B cell (primary cell): Measurements from ENCODE around the gene ZNF185. TPM values are rescaled to one million over a fixed set of nuclear protein-coding genes. Genes with fewer than 3 reads are reported as not detected.

Experiments used
- ATAC-seq: fragments of 200-7000 bp; cut with Tn5 transposase; one replicate; pipeline ENCODE4 v1.10.0; 2021; ENCODE audit warnings: low read depth, mild to moderate bottlenecking, moderate number of reproducible peaks, moderate library complexity
- CTCF ChIA-PET: fragments of 350-600 bp; sonication (Branson Sonifier 250); formaldehyde crosslinking; loops from one replicate; lab custom pipeline; 2021; ENCODE audit warnings: antibody characterized with exemption, inconsistent platforms; lab: Charles Lee
- POLR2A ChIA-PET: fragments of 350-600 bp; sonication (Branson Sonifier 250); formaldehyde crosslinking; loops from one replicate; lab custom pipeline; 2021; ENCODE audit warnings: antibody characterized with exemption; lab: Charles Lee
- DNase-seq: peaks from one replicate; pipeline ENCODE4 v3.0.0; 2013
- H2AFZ ChIP-seq: 2 replicates; pipeline ENCODE4 v1.6.1; 2012; ENCODE audit warnings: mild to moderate bottlenecking, low read depth, low read length; ENCODE audit not compliant: insufficient read depth, poor library complexity, severe bottlenecking
- H3K27ac ChIP-seq, 2 donors: 1 replicate in 1 of 2; 2 replicates in 1 of 2; pipeline ENCODE4 v1.5.1; 2012 to 2013; ENCODE audit warnings: low read length in 2 of 2, mild to moderate bottlenecking in 2 of 2, moderate library complexity in 1 of 2
- H3K27me3 ChIP-seq, 4 experiments: fragments of 200-600 bp in 1 of 4; sonication (generic) in 1 of 4; replicated peaks in 1 of 4; 1 replicate in 2 of 4; 2 replicates in 2 of 4; pipeline versions ENCODE4 v1.6.1 to v1.7.0; 2013 to 2016; ENCODE audit warnings: low read length in 3 of 4, mild to moderate bottlenecking in 2 of 4, mixed read lengths in 1 of 4, moderate library complexity in 1 of 4; ENCODE audit not compliant: insufficient read depth in 4 of 4, control insufficient read depth in 3 of 4; ENCODE audit errors: control extremely low read depth in 1 of 4
- H3K36me3 ChIP-seq, 2 experiments: replicated peaks in 1 of 2; 1 replicate in 1 of 2; 2 replicates in 1 of 2; pipeline versions ENCODE4 v1.6.1 to v1.7.1; 2013; ENCODE audit warnings: low read length in 1 of 2; ENCODE audit not compliant: insufficient read depth in 2 of 2, control insufficient read depth in 1 of 2; ENCODE audit errors: control extremely low read depth in 1 of 2, extremely low read depth in 1 of 2
- H3K4me1 ChIP-seq, 2 donors: fragments of 200-600 bp in 1 of 2; sonication (generic) in 1 of 2; 1 replicate in 1 of 2; 2 replicates in 1 of 2; pipeline versions ENCODE4 v1.5.1 to v1.6.1; 2013 to 2017; ENCODE audit warnings: low read length in 2 of 2; ENCODE audit not compliant: control insufficient read depth in 2 of 2, insufficient read depth in 2 of 2
- H3K4me2 ChIP-seq: replicated peaks from 2 replicates; pipeline ENCODE3; 2012; ENCODE audit warnings: mild to moderate bottlenecking, low read depth, low read length; ENCODE audit not compliant: poor library complexity, severe bottlenecking
- H3K4me3 ChIP-seq, 5 experiments: fragments of 200-600 bp in 1 of 5; sonication (generic) in 1 of 5; 1 replicate in 3 of 5; 2 replicates in 2 of 5; pipeline versions ENCODE4 v1.5.1 to v1.7.0; 2011 to 2016; ENCODE audit warnings: low read length in 4 of 5, mild to moderate bottlenecking in 4 of 5, low read depth in 2 of 5, control low read depth in 1 of 5, moderate library complexity in 1 of 5; ENCODE audit not compliant: insufficient read depth in 1 of 5; ENCODE audit errors: control extremely low read depth in 1 of 5, extremely low read depth in 1 of 5
- H3K79me2 ChIP-seq: fragments of 200-600 bp; sonication (generic); one replicate; pipeline ENCODE4 v1.6.0; 2016; ENCODE audit warnings: low read length; ENCODE audit not compliant: control insufficient read depth, insufficient read depth
- H3K9ac ChIP-seq: fragments of 200-600 bp; sonication (generic); 2 replicates; pipeline ENCODE4 v1.6.1; 2017; ENCODE audit warnings: mild to moderate bottlenecking, low read length, moderate library complexity
- H3K9me3 ChIP-seq, 3 donors: one replicate each; pipeline versions ENCODE4 v1.6.1 to v1.7.1; 2013; ENCODE audit warnings: low read length in 2 of 3; ENCODE audit not compliant: control insufficient read depth in 2 of 3, insufficient read depth in 1 of 3; ENCODE audit errors: control extremely low read depth in 1 of 3
- H4K20me1 ChIP-seq: 2 replicates; pipeline ENCODE4 v1.6.0; 2012; ENCODE audit warnings: mild to moderate bottlenecking, low read length; ENCODE audit not compliant: insufficient read depth, control insufficient read depth, poor library complexity, severe bottlenecking
- H3K27ac Mint-ChIP-seq: one replicate; pipeline ENCODE4 v1.8.0; 2021; ENCODE audit warnings: mixed read lengths
- H3K27me3 Mint-ChIP-seq: one replicate; pipeline ENCODE4 v1.8.0; 2021; ENCODE audit warnings: mixed read lengths
- H3K4me1 Mint-ChIP-seq: one replicate; pipeline ENCODE4 v1.8.0; 2021; ENCODE audit warnings: mixed read lengths
- H3K4me3 Mint-ChIP-seq: one replicate; pipeline ENCODE4 v1.8.0; 2021; ENCODE audit warnings: mixed read lengths
- H3K9me3 Mint-ChIP-seq: one replicate; pipeline ENCODE4 v1.8.0; 2022; ENCODE audit warnings: mixed read lengths; ENCODE audit not compliant: insufficient read depth
- CTCF ChIP-seq: fragments of 200-600 bp; IDR thresholded peaks from one replicate; pipeline ENCODE4 v1.8.0; 2022; ENCODE audit warnings: antibody characterized with exemption, mild to moderate bottlenecking
- EZH2 ChIP-seq: IDR thresholded peaks from 2 replicates; pipeline ENCODE4 v1.6.1; 2012; ENCODE audit warnings: borderline replicate concordance, low read depth, mild to moderate bottlenecking, moderate library complexity, low read length; ENCODE audit not compliant: insufficient read depth, poor library complexity, severe bottlenecking
- WGBS: methylation state at CpG from one replicate; pipeline ENCODE4 v1.1.5; 2013; ENCODE audit warnings: missing lambda C conversion rate; ENCODE audit not compliant: insufficient coverage; 5-methylcytosine and 5-hydroxymethylcytosine counted together
- intact Hi-C: fragments of 100-400 bp; cut with micrococcal nuclease; formaldehyde crosslinking; loops from one replicate; pipeline ENCODE4 v1.10.0; 2022
- polyA plus RNA-seq: library from polyadenylated mRNA; depleted of rRNA; stranded (reverse); fragments of >200 nt; gene quantifications from 2 replicates; pipeline ENCODE4 v1.2.3, GENCODE V29; 2012
- total RNA-seq, 2 donors: library from RNA; stranded (reverse); fragments of 120-200 nt in 1 of 2; gene quantifications; 1 replicate in 1 of 2; 2 replicates in 1 of 2; pipeline versions ENCODE4 v1.2.3 to v1.2.4, GENCODE V29; 2013 to 2022

The ZNF185 gene
- total and polyA plus RNA-seq, 2 donors (not counting 1 experiment from before 2014, with no cell fraction given), result 0.89 to 2.3 TPM

- no peak for ATAC-seq
- no peaks in the 10 kb centered on the region for H3K36me3 ChIP-seq
- peak; percentile 54 for TF ChIP-seq CTCF
- no peak for TF ChIP-seq EZH2
- H3K4me3 ChIP-seq, result no peak overlapping the region
- H3K27me3 ChIP-seq, result peaks cover 0 to 2% (median 0%) of the 10 kb centered on the region in 4 experiments
- no peak overlapping the region for H3K4me2 ChIP-seq
- no peak overlapping the region for H3K9ac ChIP-seq
- no peaks in the 10 kb centered on the region for H3K9me3 ChIP-seq
- WGBS, result 73% methylated on average over 9 of the region's 20 CpGs
- H3K79me2 ChIP-seq, result no peaks in the 10 kb centered on the region
- Mint-ChIP-seq H3K9me3 (no peaks in the 10 kb centered on the region), H3K4me3 (no peak overlapping the region), H3K27me3 (peaks cover 19% of the 10 kb centered on the region), H3K4me1 (no peaks in the 10 kb centered on the region), H3K27ac (no peak overlapping the region)
- no peak overlapping the region for H2AFZ ChIP-seq
- ChIA-PET CTCF (no interaction called here), POLR2A (no interaction called here)
- H3K4me1 ChIP-seq, result no peaks in the 10 kb centered on the region
- no peak overlapping the region for H3K27ac ChIP-seq
- peak; percentile 40 for DNase-seq
- H4K20me1 ChIP-seq, result no peaks in the 10 kb centered on the region
- intact Hi-C loops, result no loop called here
Measured at GRCh38 chrX:152904151-152905080, 6.5 kb downstream of the ZNF185 start.

- ChIA-PET POLR2A (no interaction called here), CTCF (interaction anchor here (0.8 kb wide), 1 partner anchor 10 kb away, joined by 3 read pairs; no protein-coding TSS in a partner anchor)
- no peak overlapping the region for H3K27ac Mint-ChIP-seq
- H3K9ac ChIP-seq, result no peak overlapping the region
- DNase-seq, result no peak
- H3K79me2 ChIP-seq, result no peaks in the 10 kb centered on the region
- H3K4me3 ChIP-seq, result no peak overlapping the region
- no peaks in the 10 kb centered on the region for H3K9me3 ChIP-seq
- intact Hi-C loops, result no loop called here
- H3K4me3 Mint-ChIP-seq, result no peak overlapping the region
- H3K27ac ChIP-seq, result no peak overlapping the region
- no peak for ATAC-seq
- peaks cover under 1% of the 10 kb centered on the region for H3K4me1 Mint-ChIP-seq
- 84% methylated on average over 3 of the region's 8 CpGs for WGBS
- H3K9me3 Mint-ChIP-seq, result no peaks in the 10 kb centered on the region
- H4K20me1 ChIP-seq, result no peaks in the 10 kb centered on the region
- peaks cover 16% of the 10 kb centered on the region for H3K27me3 Mint-ChIP-seq
- H3K27me3 ChIP-seq, result no peaks in the 10 kb centered on the region
- H3K4me2 ChIP-seq, result no peak overlapping the region
- no peaks in the 10 kb centered on the region for H3K4me1 ChIP-seq
- TF ChIP-seq EZH2, result no peak
- TF ChIP-seq CTCF, result no peak
- H3K36me3 ChIP-seq, result no peaks in the 10 kb centered on the region
- no peak overlapping the region for H2AFZ ChIP-seq
Measured at GRCh38 chrX:152905081-152905420, 7.2 kb downstream of the ZNF185 start.
